Astrocyte (in vitro differentiated cells and primary cell): ENCODE data around the gene KRTAP10-8. TPM values are rescaled to one million over a fixed set of nuclear protein-coding genes. Genes with fewer than 3 reads are reported as not detected.
A peak's percentile ranks its signal among the peaks of the same experiment; 100 is the strongest.

ENCODE experiments used
- DNase-seq: peaks from one replicate; pipeline ENCODE4 v3.0.0-alpha.2; 2010; ENCODE audit warnings: low read depth
- FAIRE-seq: peaks from 2 replicates; lab custom pipeline; 2011; peaks lifted over from hg19 to GRCh38; lab: Jason Lieb, UNC
- H2AFZ ChIP-seq: 2 replicates; pipeline ENCODE4 v1.6.0; 2012; ENCODE audit warnings: low read depth, low read length, inconsistent platforms
- H3K27ac ChIP-seq: 2 replicates; pipeline ENCODE4 v1.5.1; 2011; ENCODE audit warnings: low read depth, low read length, inconsistent platforms
- H3K27me3 ChIP-seq: 2 replicates; pipeline ENCODE4 v1.6.0; 2011; ENCODE audit warnings: low read length, inconsistent platforms; ENCODE audit not compliant: insufficient read depth
- H3K36me3 ChIP-seq: 2 replicates; pipeline ENCODE4 v1.5.1; 2011; ENCODE audit warnings: low read length, inconsistent platforms; ENCODE audit not compliant: insufficient read depth
- H3K4me1 ChIP-seq: 2 replicates; pipeline ENCODE4 v1.5.1; 2011; ENCODE audit warnings: low read length, inconsistent platforms; ENCODE audit not compliant: insufficient read depth
- H3K4me2 ChIP-seq: 2 replicates; pipeline ENCODE4 v1.6.0; 2012; ENCODE audit warnings: low read length, inconsistent platforms
- H3K4me3 ChIP-seq: 2 replicates; pipeline ENCODE4 v1.5.1; 2011; ENCODE audit warnings: low read depth, mild to moderate bottlenecking, low read length, inconsistent platforms; ENCODE audit not compliant: insufficient read depth
- H3K79me2 ChIP-seq: 2 replicates; pipeline ENCODE4 v1.6.0; 2012; ENCODE audit warnings: mild to moderate bottlenecking, low read length, inconsistent platforms; ENCODE audit not compliant: insufficient read depth
- H3K9ac ChIP-seq: 2 replicates; pipeline ENCODE4 v1.6.0; 2012; ENCODE audit warnings: mild to moderate bottlenecking, low read length, inconsistent platforms
- H3K9me3 ChIP-seq: 2 replicates; pipeline ENCODE4 v1.5.1; 2012; ENCODE audit warnings: low read depth, mild to moderate bottlenecking, low read length, inconsistent platforms; ENCODE audit not compliant: insufficient read depth
- H4K20me1 ChIP-seq: 2 replicates; pipeline ENCODE4 v1.6.0; 2012; ENCODE audit warnings: low read length, inconsistent platforms; ENCODE audit not compliant: insufficient read depth
- H3K27ac Mint-ChIP-seq: one replicate; pipeline ENCODE4 v1.8.0; 2021; ENCODE audit warnings: mild to moderate bottlenecking, mixed read lengths; ENCODE audit not compliant: unreplicated experiment
- H3K27me3 Mint-ChIP-seq: one replicate; pipeline ENCODE4 v1.8.0; 2021; ENCODE audit warnings: low read depth, mixed read lengths; ENCODE audit not compliant: unreplicated experiment
- H3K36me3 Mint-ChIP-seq: one replicate; pipeline ENCODE4 v1.8.0; 2021; ENCODE audit warnings: low read depth, mixed read lengths; ENCODE audit not compliant: unreplicated experiment
- H3K4me1 Mint-ChIP-seq: one replicate; pipeline ENCODE4 v1.8.0; 2021; ENCODE audit warnings: low read depth, mixed read lengths; ENCODE audit not compliant: unreplicated experiment
- H3K4me3 Mint-ChIP-seq: one replicate; pipeline ENCODE4 v1.8.0; 2021; ENCODE audit warnings: mild to moderate bottlenecking, moderate library complexity, mixed read lengths; ENCODE audit not compliant: unreplicated experiment
- H3K9me3 Mint-ChIP-seq: one replicate; pipeline ENCODE4 v1.8.0; 2021; ENCODE audit warnings: mild to moderate bottlenecking, mixed read lengths; ENCODE audit not compliant: unreplicated experiment
- EZH2 ChIP-seq: IDR thresholded peaks from 2 replicates; pipeline ENCODE4 v1.6.1; 2012; ENCODE audit warnings: mild to moderate bottlenecking, low read length, inconsistent platforms; ENCODE audit not compliant: insufficient read depth
- total RNA-seq: library from RNA; stranded (reverse); gene quantifications from 2 replicates; pipeline ENCODE4 v1.2.1, GENCODE V29; 2021
- TF ChIP-seq, protein P1 (sequence below): IDR thresholded peaks from 2 replicates; pipeline ENCODE4 v1.5.1; 2011; ENCODE audit warnings: low read depth, mild to moderate bottlenecking, inconsistent platforms, low read length, moderate library complexity; ENCODE audit not compliant: insufficient read depth

The KRTAP10-8 gene
- total RNA-seq, 1 donor from 2014 or later = not detected

DNA sequence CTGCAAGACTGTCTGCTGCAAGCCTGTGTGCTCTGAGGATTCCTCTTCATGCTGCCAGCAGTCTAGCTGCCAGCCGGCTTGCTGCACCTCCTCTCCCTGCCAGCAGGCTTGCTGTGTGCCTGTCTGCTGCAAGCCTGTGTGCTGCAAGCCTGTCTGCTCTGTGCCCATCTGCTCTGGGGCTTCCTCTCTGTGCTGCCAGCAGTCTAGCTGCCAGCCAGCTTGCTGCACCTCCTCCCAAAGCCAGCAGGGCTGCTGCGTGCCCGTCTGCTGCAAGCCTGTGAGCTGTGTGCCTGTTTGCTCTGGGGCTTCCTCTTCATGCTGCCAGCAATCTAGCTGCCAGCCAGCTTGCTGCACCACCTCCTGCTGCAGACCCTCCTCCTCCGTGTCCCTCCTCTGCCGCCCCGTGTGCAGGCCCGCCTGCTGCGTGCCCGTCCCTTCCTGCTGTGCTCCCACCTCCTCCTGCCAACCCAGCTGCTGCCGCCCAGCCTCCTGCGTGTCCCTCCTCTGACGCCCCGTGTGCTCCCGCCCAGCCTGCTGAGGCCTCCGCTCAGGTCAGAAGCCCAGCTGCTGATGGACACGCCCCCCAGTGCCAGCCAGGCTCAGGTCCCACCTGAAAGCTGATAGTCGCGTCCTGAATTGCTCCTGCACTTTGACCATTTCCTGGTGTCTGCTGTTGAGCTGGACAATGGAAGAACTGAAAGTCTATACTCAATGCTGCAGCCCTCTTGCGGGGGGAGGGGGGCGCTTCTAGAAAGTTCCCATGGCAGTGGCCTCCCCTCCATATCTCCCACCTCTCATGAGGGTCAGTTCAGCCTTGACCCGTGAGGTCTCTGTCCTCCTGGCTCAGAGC lies 37.2 kb upstream of the KRTAP10-8 start:
- no peaks in the 10 kb centered on the region for H3K36me3 ChIP-seq
- H3K27me3 ChIP-seq = no peaks in the 10 kb centered on the region
- peak overlapping the region; percentile 58 for H3K27ac Mint-ChIP-seq
- H3K4me3 Mint-ChIP-seq = no peak overlapping the region
- H3K9me3 ChIP-seq = peaks cover 14% of the 10 kb centered on the region
- no peaks in the 10 kb centered on the region for H4K20me1 ChIP-seq
- DNase-seq (no peak), FAIRE-seq (no peak)
- H3K27ac ChIP-seq = no peak overlapping the region
- H3K4me1 ChIP-seq = no peaks in the 10 kb centered on the region
- H3K4me2 ChIP-seq = no peak overlapping the region
- no peak overlapping the region for H2AFZ ChIP-seq
- H3K36me3 Mint-ChIP-seq = peaks cover 6% of the 10 kb centered on the region
- no peak for TF ChIP-seq EZH2
- TF ChIP-seq, protein P1, sequence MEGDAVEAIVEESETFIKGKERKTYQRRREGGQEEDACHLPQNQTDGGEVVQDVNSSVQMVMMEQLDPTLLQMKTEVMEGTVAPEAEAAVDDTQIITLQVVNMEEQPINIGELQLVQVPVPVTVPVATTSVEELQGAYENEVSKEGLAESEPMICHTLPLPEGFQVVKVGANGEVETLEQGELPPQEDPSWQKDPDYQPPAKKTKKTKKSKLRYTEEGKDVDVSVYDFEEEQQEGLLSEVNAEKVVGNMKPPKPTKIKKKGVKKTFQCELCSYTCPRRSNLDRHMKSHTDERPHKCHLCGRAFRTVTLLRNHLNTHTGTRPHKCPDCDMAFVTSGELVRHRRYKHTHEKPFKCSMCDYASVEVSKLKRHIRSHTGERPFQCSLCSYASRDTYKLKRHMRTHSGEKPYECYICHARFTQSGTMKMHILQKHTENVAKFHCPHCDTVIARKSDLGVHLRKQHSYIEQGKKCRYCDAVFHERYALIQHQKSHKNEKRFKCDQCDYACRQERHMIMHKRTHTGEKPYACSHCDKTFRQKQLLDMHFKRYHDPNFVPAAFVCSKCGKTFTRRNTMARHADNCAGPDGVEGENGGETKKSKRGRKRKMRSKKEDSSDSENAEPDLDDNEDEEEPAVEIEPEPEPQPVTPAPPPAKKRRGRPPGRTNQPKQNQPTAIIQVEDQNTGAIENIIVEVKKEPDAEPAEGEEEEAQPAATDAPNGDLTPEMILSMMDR = no peak
- no peaks in the 10 kb centered on the region for H3K79me2 ChIP-seq
- H3K9me3 Mint-ChIP-seq = peaks cover 29% of the 10 kb centered on the region
- H3K9ac ChIP-seq = no peak overlapping the region
- peaks cover 11% of the 10 kb centered on the region for H3K27me3 Mint-ChIP-seq
- peaks cover 4% of the 10 kb centered on the region for H3K4me1 Mint-ChIP-seq
- no peak overlapping the region for H3K4me3 ChIP-seq

DNA sequence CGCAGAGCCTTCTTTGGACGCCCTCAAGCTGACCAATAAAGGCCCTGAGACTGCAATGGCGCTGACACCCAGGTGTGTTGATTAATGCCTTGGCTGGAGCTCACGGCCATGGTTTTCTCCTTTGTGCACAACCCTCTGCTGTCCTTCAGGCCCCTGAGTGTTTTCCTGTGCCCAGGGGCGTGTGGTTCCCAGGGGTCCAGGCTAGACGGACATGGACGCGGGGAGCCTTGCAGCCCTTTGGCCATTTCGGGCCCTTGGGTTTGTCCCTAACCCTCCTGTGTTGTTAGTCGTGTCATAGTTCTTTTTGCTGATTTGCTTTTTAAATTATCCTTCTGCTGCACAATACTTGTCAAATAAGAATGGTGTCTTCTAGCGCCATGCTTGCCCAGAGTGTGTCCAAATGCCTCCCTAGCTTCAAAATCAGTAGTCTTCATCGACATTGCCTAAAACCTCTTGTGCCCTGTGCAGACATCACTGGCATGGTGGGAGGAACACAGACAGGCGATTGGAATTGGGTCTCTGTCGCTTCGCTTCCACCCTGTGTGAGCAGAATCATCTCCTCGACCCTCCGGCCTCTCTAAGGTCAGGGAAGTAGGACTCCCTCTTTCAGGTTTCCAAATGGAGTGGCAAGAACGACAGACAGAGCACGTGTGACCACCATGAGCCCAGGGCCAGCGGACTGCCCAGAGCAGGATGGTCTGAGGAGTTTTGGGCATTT lies 36.4 kb upstream of the KRTAP10-8 start:
- Mint-ChIP-seq H3K9me3 (peaks cover 28% of the 10 kb centered on the region), H3K4me3 (no peak overlapping the region), H3K4me1 (peaks cover 4% of the 10 kb centered on the region), H3K27me3 (peaks cover 12% of the 10 kb centered on the region), H3K36me3 (peaks cover 6% of the 10 kb centered on the region), H3K27ac (no peak overlapping the region)
- Histone ChIP-seq H3K36me3 (no peaks in the 10 kb centered on the region), H3K9me3 (peaks cover 14% of the 10 kb centered on the region), H3K79me2 (no peaks in the 10 kb centered on the region), H4K20me1 (no peaks in the 10 kb centered on the region), H3K27me3 (no peaks in the 10 kb centered on the region), H3K4me3 (no peak overlapping the region), H3K27ac (no peak overlapping the region), H3K4me2 (no peak overlapping the region), H3K4me1 (no peaks in the 10 kb centered on the region), H3K9ac (no peak overlapping the region), H2AFZ (no peak overlapping the region)
- FAIRE-seq (no peak), DNase-seq (no peak)
- TF ChIP-seq EZH2 = no peak
- TF ChIP-seq, protein P1 = no peak
